GM23338 (cell line): ENCODE data around the gene CPNE1. TPM values are rescaled to one million over a fixed set of nuclear protein-coding genes. Genes with fewer than 3 reads are reported as not detected.

Source experiments
- ATAC-seq: fragments of 200-7000 bp; cut with Tn5 transposase; 3 replicates; pipeline ENCODE4 v1.9.1; 2020
- DNase-seq: peaks from one replicate; pipeline ENCODE4 v3.0.0-alpha.2; 2015; ENCODE audit warnings: low spot score
- H2AFZ ChIP-seq: fragments of 200-600 bp; sonication (generic); 2 replicates; pipeline ENCODE4 v1.8.0; 2016; ENCODE audit warnings: antibody characterized with exemption, mild to moderate bottlenecking, moderate library complexity
- H3F3A ChIP-seq: fragments of 200-600 bp; sonication (generic); replicated peaks from 2 replicates; pipeline ENCODE4 v1.8.0; 2017; ENCODE audit warnings: antibody characterized with exemption, mixed run types, low read depth
- H3K27ac ChIP-seq: fragments of 200-600 bp; sonication (generic); 2 replicates; pipeline ENCODE4 v1.6.1; 2016; ENCODE audit warnings: low read depth
- H3K27me3 ChIP-seq: fragments of 200-600 bp; sonication (generic); 2 replicates; pipeline ENCODE4 v1.8.0; 2016; ENCODE audit warnings: mild to moderate bottlenecking, mixed run types, moderate library complexity; ENCODE audit not compliant: insufficient read depth
- H3K36me3 ChIP-seq: fragments of 200-600 bp; sonication (generic); 2 replicates; pipeline ENCODE4 v1.8.0; 2016; ENCODE audit warnings: mild to moderate bottlenecking; ENCODE audit not compliant: insufficient read depth
- H3K4me1 ChIP-seq: fragments of 200-600 bp; sonication (generic); 2 replicates; pipeline ENCODE4 v1.8.0; 2016; ENCODE audit warnings: mild to moderate bottlenecking, moderate library complexity; ENCODE audit not compliant: insufficient read depth
- H3K4me2 ChIP-seq: fragments of 200-600 bp; sonication (generic); 2 replicates; pipeline ENCODE4 v1.7.1; 2017; ENCODE audit warnings: mixed run types
- H3K4me3 ChIP-seq: fragments of 200-600 bp; sonication (generic); 2 replicates; pipeline ENCODE4 v1.6.1; 2016; ENCODE audit warnings: mixed run types
- H3K79me2 ChIP-seq: fragments of 200-600 bp; sonication (generic); replicated peaks from 2 replicates; pipeline ENCODE4 v1.8.0; 2017; ENCODE audit warnings: mild to moderate bottlenecking; ENCODE audit not compliant: insufficient read depth
- H3K9me2 ChIP-seq: fragments of 200-600 bp; sonication (generic); 2 replicates; pipeline ENCODE4 v1.8.0; 2017; ENCODE audit not compliant: insufficient read depth
- H4K20me1 ChIP-seq: fragments of 200-600 bp; sonication (generic); replicated peaks from 2 replicates; pipeline ENCODE4 v1.8.0; 2017; ENCODE audit warnings: mild to moderate bottlenecking; ENCODE audit not compliant: insufficient read depth
- H3K27ac Mint-ChIP-seq: 2 replicates; pipeline ENCODE4 v1.8.0; 2020; ENCODE audit warnings: inconsistent platforms, mild to moderate bottlenecking, moderate library complexity, mixed read lengths
- H3K27me3 Mint-ChIP-seq: 3 replicates; pipeline ENCODE4 v1.8.0; 2022; ENCODE audit warnings: low read depth, mild to moderate bottlenecking, moderate library complexity, mixed read lengths, inconsistent platforms; ENCODE audit not compliant: insufficient read depth, poor library complexity
- H3K36me3 Mint-ChIP-seq: 3 replicates; pipeline ENCODE4 v1.8.0; 2021; ENCODE audit warnings: low read depth, mild to moderate bottlenecking, inconsistent platforms, moderate library complexity, mixed read lengths
- H3K4me1 Mint-ChIP-seq: 3 replicates; pipeline ENCODE4 v1.8.0; 2020; ENCODE audit warnings: mild to moderate bottlenecking, inconsistent platforms, mixed read lengths
- H3K4me3 Mint-ChIP-seq: 3 replicates; pipeline ENCODE4 v1.8.0; 2021; ENCODE audit warnings: moderate library complexity, mild to moderate bottlenecking, inconsistent platforms, mixed read lengths
- H3K9me3 Mint-ChIP-seq: 3 replicates; pipeline ENCODE4 v1.8.0; 2020; ENCODE audit warnings: moderate library complexity, mild to moderate bottlenecking, inconsistent platforms, mixed read lengths
- CREB1 ChIP-seq: fragments of 250-450 bp; sonication (Bioruptor Pico); IDR thresholded peaks from 2 replicates; pipeline ENCODE4 v1.5.0; 2020; ENCODE audit warnings: low read depth, mild to moderate bottlenecking, moderate library complexity
- CTCF ChIP-seq, 2 experiments: fragments of 200-600 bp in 1 of 2; sonication (generic) in 1 of 2; conservative IDR thresholded peaks; 2 replicates each; pipeline versions ENCODE4 v1.5.1 to v1.6.1; 2016 to 2017; ENCODE audit warnings: antibody characterized with exemption in 2 of 2, low read depth in 2 of 2, mild to moderate bottlenecking in 2 of 2, moderate library complexity in 1 of 2
- EZH2 ChIP-seq: fragments of 200-600 bp; sonication (generic); IDR thresholded peaks from one replicate; pipeline ENCODE4 v1.8.0; 2017; ENCODE audit warnings: antibody characterized with exemption, mild to moderate bottlenecking, low read depth; ENCODE audit not compliant: unreplicated experiment
- EZH2phosphoT487 ChIP-seq: fragments of 200-600 bp; sonication (generic); IDR thresholded peaks from one replicate; pipeline ENCODE4 v1.8.1; 2018; ENCODE audit warnings: antibody characterized with exemption; ENCODE audit not compliant: unreplicated experiment
- JUNB ChIP-seq: IDR thresholded peaks from one replicate; pipeline ENCODE4 v1.6.1; 2016; ENCODE audit warnings: antibody characterized with exemption; ENCODE audit not compliant: unreplicated experiment
- NANOG ChIP-seq: IDR thresholded peaks from 2 replicates; pipeline ENCODE4 v1.6.1; 2016; ENCODE audit warnings: antibody characterized with exemption, borderline replicate concordance
- POLR2AphosphoS5 ChIP-seq: IDR thresholded peaks from 2 replicates; pipeline ENCODE4 v1.6.1; 2016; ENCODE audit warnings: antibody characterized with exemption, low read depth
- REST ChIP-seq: IDR thresholded peaks from one replicate; pipeline ENCODE4 v1.6.1; 2018; ENCODE audit warnings: antibody characterized with exemption; ENCODE audit not compliant: unreplicated experiment
- STAT1 ChIP-seq: IDR thresholded peaks from one replicate; pipeline ENCODE4 v1.6.1; 2016; ENCODE audit warnings: antibody characterized with exemption; ENCODE audit not compliant: unreplicated experiment
- ZNF114 ChIP-seq: fragments of 250-450 bp; sonication (Bioruptor Pico); IDR thresholded peaks from 2 replicates; pipeline ENCODE4 v1.5.0; 2020; ENCODE audit warnings: mild to moderate bottlenecking, moderate library complexity
- ZNF331 ChIP-seq: fragments of 250-450 bp; sonication (Bioruptor Pico); IDR thresholded peaks from 2 replicates; pipeline ENCODE4 v1.5.0; 2020; ENCODE audit warnings: low read depth, mild to moderate bottlenecking, moderate library complexity
- polyA plus RNA-seq: library from polyadenylated mRNA; unstranded; fragments of >200 nt; fragmentation: Nextera tagmentation; extraction: Ambion mirVana; gene quantifications from 2 replicates; pipeline ENCODE4 v1.2.1, GENCODE V29; 2016
- total RNA-seq: library from RNA; depleted of rRNA; stranded (reverse); fragments of >200 nt; shearing (Covaris generic); gene quantifications from 2 replicates; pipeline ENCODE4 v1.2.3, GENCODE V29; 2014
- TF ChIP-seq, protein P1 (sequence below): IDR thresholded peaks from 2 replicates; pipeline ENCODE4 v1.6.1; 2016; ENCODE audit warnings: antibody characterized with exemption
- TF ChIP-seq, protein P2 (sequence below): fragments of 250-450 bp; sonication (Bioruptor Pico); IDR thresholded peaks from 2 replicates; pipeline ENCODE4 v1.5.0; 2020; ENCODE audit warnings: mild to moderate bottlenecking, moderate library complexity

The CPNE1 gene
- total and polyA plus RNA-seq, 2 experiments from 2014 or later, result 189 to 196 TPM

- peaks cover 2% of the 10 kb centered on the region for H3K27me3 Mint-ChIP-seq
- peaks cover 47% of the 10 kb centered on the region for H3K36me3 Mint-ChIP-seq
- Histone ChIP-seq H2AFZ (no peak overlapping the region), H3K27me3 (no peaks in the 10 kb centered on the region), H4K20me1 (no peaks in the 10 kb centered on the region), H3K79me2 (no peaks in the 10 kb centered on the region), H3K9me2 (no peaks in the 10 kb centered on the region), H3K27ac (no peak overlapping the region), H3K36me3 (peaks cover 16% of the 10 kb centered on the region; the same call in 1 of the 2 replicates), H3F3A (no peaks in the 10 kb centered on the region), H3K4me2 (no peak overlapping the region), H3K4me1 (no peaks in the 10 kb centered on the region), H3K4me3 (no peak overlapping the region)
- TF ChIP-seq CREB1 (CRISPR knock-in tag), result no peak
- no peak for TF ChIP-seq ZNF114 (CRISPR knock-in tag)
- TF ChIP-seq NANOG, result no peak
- no peak for TF ChIP-seq CTCF (conservative IDR thresholded peaks at IDR 0.05; ENCODE audit: low read depth in 2 of 2)
- TF ChIP-seq STAT1, result no peak
- TF ChIP-seq, protein P1, sequence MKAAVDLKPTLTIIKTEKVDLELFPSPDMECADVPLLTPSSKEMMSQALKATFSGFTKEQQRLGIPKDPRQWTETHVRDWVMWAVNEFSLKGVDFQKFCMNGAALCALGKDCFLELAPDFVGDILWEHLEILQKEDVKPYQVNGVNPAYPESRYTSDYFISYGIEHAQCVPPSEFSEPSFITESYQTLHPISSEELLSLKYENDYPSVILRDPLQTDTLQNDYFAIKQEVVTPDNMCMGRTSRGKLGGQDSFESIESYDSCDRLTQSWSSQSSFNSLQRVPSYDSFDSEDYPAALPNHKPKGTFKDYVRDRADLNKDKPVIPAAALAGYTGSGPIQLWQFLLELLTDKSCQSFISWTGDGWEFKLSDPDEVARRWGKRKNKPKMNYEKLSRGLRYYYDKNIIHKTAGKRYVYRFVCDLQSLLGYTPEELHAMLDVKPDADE, result no peak
- TF ChIP-seq, protein P2, sequence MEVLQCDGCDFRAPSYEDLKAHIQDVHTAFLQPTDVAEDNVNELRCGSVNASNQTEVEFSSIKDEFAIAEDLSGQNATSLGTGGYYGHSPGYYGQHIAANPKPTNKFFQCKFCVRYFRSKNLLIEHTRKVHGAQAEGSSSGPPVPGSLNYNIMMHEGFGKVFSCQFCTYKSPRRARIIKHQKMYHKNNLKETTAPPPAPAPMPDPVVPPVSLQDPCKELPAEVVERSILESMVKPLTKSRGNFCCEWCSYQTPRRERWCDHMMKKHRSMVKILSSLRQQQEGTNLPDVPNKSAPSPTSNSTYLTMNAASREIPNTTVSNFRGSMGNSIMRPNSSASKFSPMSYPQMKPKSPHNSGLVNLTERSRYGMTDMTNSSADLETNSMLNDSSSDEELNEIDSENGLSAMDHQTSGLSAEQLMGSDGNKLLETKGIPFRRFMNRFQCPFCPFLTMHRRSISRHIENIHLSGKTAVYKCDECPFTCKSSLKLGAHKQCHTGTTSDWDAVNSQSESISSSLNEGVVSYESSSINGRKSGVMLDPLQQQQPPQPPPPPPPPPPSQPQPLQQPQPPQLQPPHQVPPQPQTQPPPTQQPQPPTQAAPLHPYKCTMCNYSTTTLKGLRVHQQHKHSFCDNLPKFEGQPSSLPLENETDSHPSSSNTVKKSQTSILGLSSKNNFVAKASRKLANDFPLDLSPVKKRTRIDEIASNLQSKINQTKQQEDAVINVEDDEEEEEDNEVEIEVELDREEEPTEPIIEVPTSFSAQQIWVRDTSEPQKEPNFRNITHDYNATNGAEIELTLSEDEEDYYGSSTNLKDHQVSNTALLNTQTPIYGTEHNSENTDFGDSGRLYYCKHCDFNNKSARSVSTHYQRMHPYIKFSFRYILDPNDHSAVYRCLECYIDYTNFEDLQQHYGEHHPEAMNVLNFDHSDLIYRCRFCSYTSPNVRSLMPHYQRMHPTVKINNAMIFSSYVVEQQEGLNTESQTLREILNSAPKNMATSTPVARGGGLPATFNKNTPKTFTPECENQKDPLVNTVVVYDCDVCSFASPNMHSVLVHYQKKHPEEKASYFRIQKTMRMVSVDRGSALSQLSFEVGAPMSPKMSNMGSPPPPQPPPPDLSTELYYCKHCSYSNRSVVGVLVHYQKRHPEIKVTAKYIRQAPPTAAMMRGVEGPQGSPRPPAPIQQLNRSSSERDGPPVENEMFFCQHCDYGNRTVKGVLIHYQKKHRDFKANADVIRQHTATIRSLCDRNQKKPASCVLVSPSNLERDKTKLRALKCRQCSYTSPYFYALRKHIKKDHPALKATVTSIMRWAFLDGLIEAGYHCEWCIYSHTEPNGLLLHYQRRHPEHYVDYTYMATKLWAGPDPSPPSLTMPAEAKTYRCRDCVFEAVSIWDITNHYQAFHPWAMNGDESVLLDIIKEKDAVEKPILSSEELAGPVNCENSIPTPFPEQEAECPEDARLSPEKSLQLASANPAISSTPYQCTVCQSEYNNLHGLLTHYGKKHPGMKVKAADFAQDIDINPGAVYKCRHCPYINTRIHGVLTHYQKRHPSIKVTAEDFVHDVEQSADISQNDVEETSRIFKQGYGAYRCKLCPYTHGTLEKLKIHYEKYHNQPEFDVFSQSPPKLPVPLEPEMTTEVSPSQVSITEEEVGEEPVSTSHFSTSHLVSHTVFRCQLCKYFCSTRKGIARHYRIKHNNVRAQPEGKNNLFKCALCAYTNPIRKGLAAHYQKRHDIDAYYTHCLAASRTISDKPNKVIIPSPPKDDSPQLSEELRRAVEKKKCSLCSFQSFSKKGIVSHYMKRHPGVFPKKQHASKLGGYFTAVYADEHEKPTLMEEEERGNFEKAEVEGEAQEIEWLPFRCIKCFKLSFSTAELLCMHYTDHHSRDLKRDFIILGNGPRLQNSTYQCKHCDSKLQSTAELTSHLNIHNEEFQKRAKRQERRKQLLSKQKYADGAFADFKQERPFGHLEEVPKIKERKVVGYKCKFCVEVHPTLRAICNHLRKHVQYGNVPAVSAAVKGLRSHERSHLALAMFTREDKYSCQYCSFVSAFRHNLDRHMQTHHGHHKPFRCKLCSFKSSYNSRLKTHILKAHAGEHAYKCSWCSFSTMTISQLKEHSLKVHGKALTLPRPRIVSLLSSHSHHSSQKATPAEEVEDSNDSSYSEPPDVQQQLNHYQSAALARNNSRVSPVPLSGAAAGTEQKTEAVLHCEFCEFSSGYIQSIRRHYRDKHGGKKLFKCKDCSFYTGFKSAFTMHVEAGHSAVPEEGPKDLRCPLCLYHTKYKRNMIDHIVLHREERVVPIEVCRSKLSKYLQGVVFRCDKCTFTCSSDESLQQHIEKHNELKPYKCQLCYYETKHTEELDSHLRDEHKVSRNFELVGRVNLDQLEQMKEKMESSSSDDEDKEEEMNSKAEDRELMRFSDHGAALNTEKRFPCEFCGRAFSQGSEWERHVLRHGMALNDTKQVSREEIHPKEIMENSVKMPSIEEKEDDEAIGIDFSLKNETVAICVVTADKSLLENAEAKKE (CRISPR knock-in tag), result no peak
- no peak for TF ChIP-seq REST
- no peak for TF ChIP-seq EZH2phosphoT487
- TF ChIP-seq EZH2, result no peak
- TF ChIP-seq POLR2AphosphoS5, result no peak
- TF ChIP-seq JUNB, result no peak
- TF ChIP-seq ZNF331, result no peak
- no peak overlapping the region for H3K4me3 Mint-ChIP-seq
- no peaks in the 10 kb centered on the region for H3K4me1 Mint-ChIP-seq
- no peak for ATAC-seq
- H3K27ac Mint-ChIP-seq, result no peak overlapping the region
- H3K9me3 Mint-ChIP-seq, result peaks cover 16% of the 10 kb centered on the region
- no peak for DNase-seq
Observed at GRCh38 chr20:35690265-35690664, 25.6 kb upstream of the CPNE1 start.
